Cardiac ventricle fibroblast (primary cell): ENCODE data around the gene PAMR1. TPM values are rescaled to one million over a fixed set of nuclear protein-coding genes. Genes with fewer than 3 reads are reported as not detected.

ENCODE experiments used
- total RNA-seq: library from RNA; depleted of rRNA; stranded (reverse); fragments of >200 nt; gene quantifications from 2 replicates; pipeline ENCODE4 v1.2.3, GENCODE V29; 2015

Gene PAMR1
- 209 and 223 TPM in 2 replicates for total RNA-seq

GRCh38 chr11:35525501-35526175 is at the start of gene PAMR1:
Gene PAMR1, minus strand, starts transcription at chr11:35525616. Its CDS starts 31 bp downstream, at chr11:35525585.

DNA sequence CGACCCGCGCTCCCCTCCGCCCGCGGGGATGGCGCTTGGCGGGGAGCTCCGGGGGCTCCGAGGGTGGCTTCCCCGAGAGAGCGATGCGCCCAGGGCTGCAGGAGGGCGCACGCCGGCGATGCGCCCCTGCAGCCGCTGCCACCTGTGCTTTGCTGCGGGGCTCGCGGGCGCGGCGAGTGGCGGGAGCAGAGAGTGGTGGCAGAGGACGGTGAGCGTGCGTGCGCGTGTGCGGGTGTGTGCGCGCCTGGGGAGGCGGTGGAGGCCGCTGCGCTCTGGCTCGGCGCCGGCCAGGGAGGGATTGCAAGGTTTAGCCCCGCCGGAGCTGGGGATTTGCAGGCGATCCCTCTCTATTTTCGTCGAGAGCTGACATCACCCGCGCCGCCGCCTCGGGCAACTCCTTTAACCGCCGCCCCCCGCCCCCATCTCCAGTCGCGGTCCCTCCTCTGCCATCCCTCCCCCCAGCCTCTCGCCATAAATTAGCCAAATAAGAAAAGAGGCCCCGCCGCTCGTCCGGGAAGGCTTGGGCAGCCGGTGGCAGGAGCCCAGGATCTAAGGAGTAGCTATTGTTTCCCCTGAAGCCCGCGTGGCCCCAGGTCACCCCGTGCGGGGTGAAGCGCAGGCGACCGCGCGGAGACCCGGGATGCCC is 106.1 kb downstream of the PAMR1 start, which contains the start of gene SLC1A2:
SLC1A2 (minus strand) TSS at position 375 of the 646 bp plus-strand sequence. CDS start 592 bp downstream, outside the sequence.

Other genes with a start within 250 kb of the PAMR1 start
- 1.7 and 5.1 TPM in 2 replicates for gene SLC1A2, start 106.1 kb downstream of the PAMR1 start, total RNA-seq
- 28.5 and 38.4 TPM in 2 replicates for gene FJX1, start 92.8 kb upstream of the PAMR1 start, total RNA-seq
- 31.5 and 44.9 TPM in 2 replicates for gene TRIM44, start 137.2 kb upstream of the PAMR1 start, total RNA-seq